Measurements from ENCODE around the gene DSP. TPM values are rescaled to one million over a fixed set of nuclear protein-coding genes. Genes with fewer than 3 reads are reported as not detected.
A peak's percentile ranks its signal among the peaks of the same experiment; 100 is the strongest.

Gene DSP
- total RNA-seq, 1 donor from 2014 or later = 464 TPM

GRCh38 chr6:7545316-7546019 is 4.0 kb downstream of the DSP start:
- DNase-seq (ENCODE audit: low spot score) = no peak
- TF ChIP-seq CTCF (IDR thresholded peaks at IDR 0.05) = no peak
- peaks cover 69% of the 10 kb centered on the region for H3K4me1 Mint-ChIP-seq (ENCODE audit: low read depth)
- H3K27me3 Mint-ChIP-seq (ENCODE audit: low read depth) = no peaks in the 10 kb centered on the region
- H3K36me3 Mint-ChIP-seq (ENCODE audit: low read depth) = peaks cover 17% of the 10 kb centered on the region
- peak overlapping the region; percentile 95 for H3K4me3 Mint-ChIP-seq (ENCODE audit: unreplicated experiment)
- H3K9me3 Mint-ChIP-seq (ENCODE audit: low read depth) = no peaks in the 10 kb centered on the region
- peak overlapping the region; percentile 91 for H3K27ac Mint-ChIP-seq (ENCODE audit: unreplicated experiment)

- H3K27me3 Mint-ChIP-seq (ENCODE audit: low read depth) = no peaks in the 10 kb centered on the region
- peak overlapping the region; percentile 91 for H3K27ac Mint-ChIP-seq (ENCODE audit: unreplicated experiment)
- H3K4me1 Mint-ChIP-seq (ENCODE audit: low read depth) = peaks cover 69% of the 10 kb centered on the region
- DNase-seq (ENCODE audit: low spot score) = no peak
- no peak for TF ChIP-seq CTCF (IDR thresholded peaks at IDR 0.05)
- H3K36me3 Mint-ChIP-seq (ENCODE audit: low read depth) = peaks cover 17% of the 10 kb centered on the region
- peak overlapping the region; percentile 95 for H3K4me3 Mint-ChIP-seq (ENCODE audit: unreplicated experiment)
- no peaks in the 10 kb centered on the region for H3K9me3 Mint-ChIP-seq (ENCODE audit: low read depth)
Observed at GRCh38 chr6:7546020-7546369, 4.5 kb downstream of the DSP start.

GRCh38 chr6:7546383-7546782 is 4.9 kb downstream of the DSP start:
- Mint-ChIP-seq H3K36me3 (ENCODE audit: low read depth) (peaks cover 17% of the 10 kb centered on the region), H3K9me3 (ENCODE audit: low read depth) (no peaks in the 10 kb centered on the region), H3K4me1 (ENCODE audit: low read depth) (peaks cover 72% of the 10 kb centered on the region), H3K27ac (ENCODE audit: unreplicated experiment) (peak overlapping the region; percentile 54), H3K4me3 (ENCODE audit: unreplicated experiment) (no peak overlapping the region), H3K27me3 (ENCODE audit: low read depth) (no peaks in the 10 kb centered on the region)
- DNase-seq (ENCODE audit: low spot score) = no peak
- no peak for TF ChIP-seq CTCF (IDR thresholded peaks at IDR 0.05)

- Mint-ChIP-seq H3K27me3 (ENCODE audit: low read depth) (no peaks in the 10 kb centered on the region), H3K36me3 (ENCODE audit: low read depth) (peaks cover 16% of the 10 kb centered on the region), H3K27ac (ENCODE audit: unreplicated experiment) (peak overlapping the region; percentile 54), H3K9me3 (ENCODE audit: low read depth) (no peaks in the 10 kb centered on the region), H3K4me3 (ENCODE audit: unreplicated experiment) (peak overlapping the region; percentile 41), H3K4me1 (ENCODE audit: low read depth) (peaks cover 77% of the 10 kb centered on the region)
- no peak for TF ChIP-seq CTCF (IDR thresholded peaks at IDR 0.05)
- DNase-seq (ENCODE audit: low spot score) = no peak
Observed at GRCh38 chr6:7546896-7547295, 5.4 kb downstream of the DSP start.

- Mint-ChIP-seq H3K27ac (ENCODE audit: unreplicated experiment) (peak overlapping the region; percentile 54), H3K4me1 (ENCODE audit: low read depth) (peaks cover 80% of the 10 kb centered on the region), H3K27me3 (ENCODE audit: low read depth) (no peaks in the 10 kb centered on the region), H3K36me3 (ENCODE audit: low read depth) (peaks cover 16% of the 10 kb centered on the region), H3K4me3 (ENCODE audit: unreplicated experiment) (peak overlapping the region; percentile 41), H3K9me3 (ENCODE audit: low read depth) (no peaks in the 10 kb centered on the region)
- no peak for TF ChIP-seq CTCF (IDR thresholded peaks at IDR 0.05)
- DNase-seq (ENCODE audit: low spot score) = no peak
Observed at GRCh38 chr6:7547315-7547714, 5.8 kb downstream of the DSP start.
